Measurements from ENCODE around the gene POLR2I. TPM values are rescaled to one million over a fixed set of nuclear protein-coding genes. Genes with fewer than 3 reads are reported as not detected.
A peak's percentile ranks its signal among the peaks of the same experiment; 100 is the strongest.

The POLR2I gene
- total and polyA plus RNA-seq, 2 donors (not counting 1 experiment from before 2014, with no cell fraction given): 33.4 to 39.1 TPM

GRCh38 chr19:36116344-36116637, 1.6 kb upstream of the POLR2I start:
- TF ChIP-seq CTCF (IDR thresholded peaks at IDR 0.05): no peak
- TF ChIP-seq EZH2 (IDR thresholded peaks at IDR 0.05; ENCODE audit: borderline replicate concordance, insufficient read depth, low read depth, low read length, poor library complexity, severe bottlenecking): no peak
- CTCF ChIA-PET: interaction anchor here (5.6 kb wide), 1 partner anchor 11 kb away, joined by 42 read pairs; no protein-coding TSS in a partner anchor
- Histone ChIP-seq H3K79me2 (ENCODE audit: control insufficient read depth, insufficient read depth, low read length) (peaks cover 63% of the 10 kb centered on the region), H4K20me1 (ENCODE audit: control insufficient read depth, insufficient read depth, low read length, poor library complexity, severe bottlenecking) (peaks cover 26% of the 10 kb centered on the region), H3K27me3 (replicated peaks in 1 of 4; ENCODE audit: control extremely low read depth in 1 of 4, control insufficient read depth in 3 of 4, insufficient read depth in 4 of 4, low read length in 3 of 4) (no peaks in the 10 kb centered on the region), H3K27ac (ENCODE audit: low read length in 2 of 2) (peak overlapping the region; percentile 84 to 90), H3K9ac (ENCODE audit: low read length) (peak overlapping the region; percentile 73), H2AFZ (ENCODE audit: insufficient read depth, low read depth, low read length, poor library complexity, severe bottlenecking) (peak overlapping the region; percentile 84), H3K36me3 (replicated peaks in 1 of 2; ENCODE audit: control extremely low read depth in 1 of 2, control insufficient read depth in 1 of 2, extremely low read depth in 1 of 2, insufficient read depth in 2 of 2, low read length in 1 of 2) (peaks cover 0 to 39% of the 10 kb centered on the region in 2 experiments), H3K4me3 (ENCODE audit: control extremely low read depth in 1 of 5, extremely low read depth in 1 of 5, insufficient read depth in 1 of 5, low read depth in 2 of 5, low read length in 4 of 5) (peak overlapping the region in 4 of 5 experiments; percentile 76 to 91 (median 79)), H3K9me3 (ENCODE audit: control extremely low read depth in 1 of 3, control insufficient read depth in 2 of 3, insufficient read depth in 1 of 3, low read length in 2 of 3) (peaks cover 0 to 6% (median 0%) of the 10 kb centered on the region in 3 donors), H3K4me1 (ENCODE audit: control insufficient read depth in 2 of 2, insufficient read depth in 2 of 2, low read length in 2 of 2) (peaks cover 16 to 23% of the 10 kb centered on the region in 2 donors), H3K4me2 (replicated peaks; ENCODE audit: low read depth, low read length, poor library complexity, severe bottlenecking) (peak overlapping the region; percentile 80)
- intact Hi-C loops (cut with micrococcal nuclease): loop anchor here (10.0 kb wide), 1 partner anchor 471 kb away; the partner anchor contains the start of genes COX6B1 and ETV2
- peaks cover 40% of the 10 kb centered on the region for H3K4me1 Mint-ChIP-seq
- H3K9me3 Mint-ChIP-seq (ENCODE audit: insufficient read depth): no peaks in the 10 kb centered on the region
- WGBS (ENCODE audit: insufficient coverage): 100% methylated on average over 1 of the region's 1 CpG
- DNase-seq (no peak), ATAC-seq (ENCODE audit: low read depth) (no peak)
- no peaks in the 10 kb centered on the region for H3K27me3 Mint-ChIP-seq
- peak overlapping the region; percentile 99 for H3K27ac Mint-ChIP-seq
- H3K4me3 Mint-ChIP-seq: peak overlapping the region; percentile 95
- POLR2A ChIA-PET: interaction anchor here (0.6 to 3.4 kb wide), 2 partner anchors 62 to 1574 kb away, joined by 3 to 22 read pairs; partner anchors contain the start of genes THAP8 and WDR62
